SK-N-MC (cell line): ENCODE results near the gene CAB39L.

Experiments used
- DNase-seq: peaks from one replicate; pipeline ENCODE4 v3.0.0-alpha.2; 2011; ENCODE audit warnings: low read depth, low spot score
- H3K27ac ChIP-seq: fragments of 200-600 bp; sonication (generic); 2 replicates; pipeline ENCODE4 v1.5.1; 2016; ENCODE audit warnings: mixed run types
- H3K36me3 ChIP-seq: fragments of 200-600 bp; sonication (generic); 2 replicates; pipeline ENCODE4 v1.6.1; 2017; ENCODE audit warnings: antibody characterized with exemption, low read length, mixed read lengths; ENCODE audit not compliant: insufficient read depth
- H3K4me3 ChIP-seq: fragments of 200-600 bp; sonication (generic); 2 replicates; pipeline ENCODE4 v1.5.1; 2016
- H3K9ac ChIP-seq: fragments of 200-600 bp; sonication (generic); 2 replicates; pipeline ENCODE4 v1.8.0; 2017; ENCODE audit warnings: mixed run types, mixed read lengths; ENCODE audit not compliant: insufficient read length
- H3K9me3 ChIP-seq: fragments of 200-600 bp; sonication (generic); 2 replicates; pipeline ENCODE4 v1.6.1; 2017; ENCODE audit warnings: low read depth, mild to moderate bottlenecking, antibody characterized with exemption, low read length, moderate library complexity, mixed read lengths
- EZH2 ChIP-seq: fragments of 200-600 bp; sonication (generic); IDR thresholded peaks from one replicate; pipeline ENCODE4 v1.6.1; 2017; ENCODE audit warnings: antibody characterized with exemption
- FOXP2 ChIP-seq: optimal IDR thresholded peaks from 2 replicates; pipeline ENCODE3; 2011; ENCODE audit warnings: mild to moderate bottlenecking, moderate library complexity; ENCODE audit not compliant: insufficient read depth; ENCODE audit errors: extremely low read length, control extremely low read depth
- POLR2AphosphoS5 ChIP-seq: IDR thresholded peaks from 2 replicates; pipeline ENCODE4 v1.6.1; 2012; ENCODE audit warnings: mild to moderate bottlenecking, low read depth, low read length, borderline replicate concordance

Gene CAB39L

DNA sequence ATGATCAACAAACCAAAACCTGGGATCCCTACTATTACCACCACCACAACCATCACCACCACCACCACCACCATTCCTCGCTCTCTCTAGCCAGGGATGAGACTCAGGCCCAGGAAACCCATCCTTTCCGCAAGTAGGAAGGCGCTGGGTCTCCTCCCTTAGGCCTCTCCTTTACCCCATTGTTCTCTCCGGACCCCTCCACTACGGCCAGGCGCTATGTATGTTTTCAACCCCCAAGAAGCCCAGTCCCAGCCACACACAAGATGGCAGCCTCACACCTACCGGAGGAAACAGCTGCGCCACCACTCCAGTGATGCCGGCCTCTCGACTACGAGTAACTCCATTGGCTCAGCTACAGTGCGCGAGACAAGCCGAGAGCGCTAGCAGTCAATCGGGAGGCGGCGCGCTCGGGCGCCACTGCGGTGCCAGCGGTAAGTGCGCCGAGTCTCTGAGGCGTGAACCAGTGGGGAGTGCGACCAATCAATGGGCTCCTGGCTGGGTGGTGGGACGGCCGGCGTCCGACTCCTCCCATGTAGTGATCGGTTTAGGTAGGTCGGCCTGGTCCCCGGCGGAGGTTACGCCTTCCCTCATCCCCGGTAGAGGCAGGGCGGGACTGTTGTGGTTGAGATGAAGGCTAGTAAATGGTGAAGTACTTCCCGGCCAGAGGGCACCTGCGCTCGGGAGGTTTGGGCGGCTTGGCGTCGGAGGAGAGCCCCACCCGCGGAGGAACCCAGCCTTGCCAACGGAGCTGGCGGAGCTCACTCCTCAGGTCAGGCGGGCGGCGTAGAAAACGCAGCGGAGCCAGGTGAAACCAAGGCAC lies at the start of gene CAB39L, which contains the start of gene SETDB2:
CAB39L (minus strand) TSS at position 361 of the 820 bp plus-strand sequence. CDS start 61,154 bp downstream, outside the sequence.
SETDB2 (plus strand) TSS at position 571 of the 820 bp plus-strand sequence. CDS start 7,620 bp downstream, outside the sequence.
- H3K27ac ChIP-seq: no peak within 1 kb of the TSS; the same call in 1 of the 2 replicates
- H3K36me3 ChIP-seq: no peaks in the 10 kb centered on the region
- no peaks in the 10 kb centered on the region for H3K9me3 ChIP-seq
- DNase-seq: peak; percentile 87
- peak within 1 kb of the TSS; percentile 91 for H3K4me3 ChIP-seq
- peak; percentile 71 for TF ChIP-seq POLR2AphosphoS5
- TF ChIP-seq FOXP2: peak; percentile 74
- no peak for TF ChIP-seq EZH2
- H3K9ac ChIP-seq: peak within 1 kb of the TSS; percentile 60

DNA sequence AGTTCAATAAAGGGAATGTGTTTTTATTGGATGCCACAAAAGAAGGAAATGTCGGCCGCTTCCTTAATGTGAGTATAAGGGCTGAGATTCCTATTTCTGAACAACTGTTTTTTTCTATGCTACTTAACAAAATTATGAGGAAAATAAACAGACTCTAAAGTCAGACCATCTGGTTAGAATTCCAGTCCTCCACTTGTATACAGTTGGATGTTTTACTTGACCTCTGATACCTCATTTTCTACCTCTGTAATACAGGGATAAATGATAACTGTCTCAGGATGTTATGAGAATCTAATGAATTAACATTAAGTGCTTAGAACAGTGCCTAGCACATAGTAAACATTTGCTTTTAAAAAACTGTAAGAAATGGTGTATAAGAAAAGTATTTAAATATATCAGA lies 44.7 kb upstream of the CAB39L start:
- H3K9ac ChIP-seq: no peak overlapping the region
- TF ChIP-seq POLR2AphosphoS5 (no peak), EZH2 (no peak), FOXP2 (no peak)
- no peak overlapping the region for H3K27ac ChIP-seq
- no peaks in the 10 kb centered on the region for H3K9me3 ChIP-seq
- H3K4me3 ChIP-seq: no peak overlapping the region
- H3K36me3 ChIP-seq: no peaks in the 10 kb centered on the region
- DNase-seq: no peak

DNA sequence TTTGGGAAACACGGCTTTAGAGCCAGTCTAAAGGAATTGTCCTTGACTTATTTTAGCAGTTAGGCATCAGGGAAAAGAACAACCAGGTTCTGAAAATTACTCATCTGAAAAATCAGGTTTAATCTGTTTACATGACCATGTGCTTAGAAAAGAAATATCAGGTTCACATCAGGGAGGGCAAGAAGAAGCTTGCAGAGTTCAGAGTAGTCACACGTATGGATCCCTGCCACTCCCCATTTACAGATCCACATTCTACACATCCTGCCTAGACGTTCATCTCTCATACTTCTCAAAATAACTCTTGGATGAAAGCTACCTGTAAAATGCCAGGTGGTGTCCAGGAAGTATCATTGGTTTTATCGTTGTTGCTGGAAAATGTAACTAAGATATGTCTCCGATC lies 37.9 kb upstream of the CAB39L start:
- H3K4me3 ChIP-seq: no peak overlapping the region
- DNase-seq: no peak
- H3K9me3 ChIP-seq: no peaks in the 10 kb centered on the region
- no peaks in the 10 kb centered on the region for H3K36me3 ChIP-seq
- no peak overlapping the region for H3K27ac ChIP-seq
- no peak for TF ChIP-seq POLR2AphosphoS5
- TF ChIP-seq EZH2: no peak
- H3K9ac ChIP-seq: no peak overlapping the region

DNA sequence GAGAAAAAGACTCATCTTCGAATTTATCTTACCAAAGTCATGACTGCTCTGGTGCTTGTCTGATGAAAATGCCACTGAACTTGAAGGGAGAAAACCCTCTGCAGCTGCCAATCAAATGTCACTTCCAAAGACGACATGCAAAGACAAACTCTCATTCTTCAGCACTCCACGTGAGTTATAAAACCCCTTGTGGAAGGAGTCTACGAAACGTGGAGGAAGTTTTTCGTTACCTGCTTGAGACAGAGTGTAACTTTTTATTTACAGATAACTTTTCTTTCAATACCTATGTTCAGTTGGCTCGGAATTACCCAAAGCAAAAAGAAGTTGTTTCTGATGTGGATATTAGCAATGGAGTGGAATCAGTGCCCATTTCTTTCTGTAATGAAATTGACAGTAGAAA lies 32.7 kb upstream of the CAB39L start:
- TF ChIP-seq EZH2: no peak
- Histone ChIP-seq H3K9ac (no peak overlapping the region), H3K4me3 (no peak overlapping the region), H3K9me3 (no peaks in the 10 kb centered on the region), H3K27ac (no peak overlapping the region), H3K36me3 (no peaks in the 10 kb centered on the region)
- DNase-seq: no peak

DNA sequence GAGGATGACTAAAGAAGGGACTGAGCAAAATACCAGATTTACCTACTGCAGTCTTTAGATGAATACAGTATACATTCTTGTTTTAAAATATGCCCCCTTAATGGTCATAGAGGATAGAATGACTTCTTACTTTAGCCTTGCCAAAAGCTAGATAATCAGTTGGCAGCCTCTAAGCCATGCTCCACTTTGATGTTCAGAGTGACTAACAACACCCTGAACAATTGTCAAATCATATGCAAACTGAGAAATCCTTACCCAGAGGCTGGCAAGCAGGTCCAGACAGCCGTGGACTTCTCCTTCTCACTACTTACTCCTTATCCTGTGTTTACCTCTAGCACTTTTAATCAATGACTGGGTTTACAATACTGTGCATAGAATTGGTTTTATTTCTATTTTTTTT lies 28.3 kb upstream of the CAB39L start:
- TF ChIP-seq POLR2AphosphoS5: no peak
- TF ChIP-seq FOXP2: no peak
- TF ChIP-seq EZH2: no peak
- Histone ChIP-seq H3K36me3 (no peaks in the 10 kb centered on the region), H3K27ac (no peak overlapping the region), H3K9me3 (no peaks in the 10 kb centered on the region), H3K4me3 (no peak overlapping the region), H3K9ac (no peak overlapping the region)
- no peak for DNase-seq

DNA sequence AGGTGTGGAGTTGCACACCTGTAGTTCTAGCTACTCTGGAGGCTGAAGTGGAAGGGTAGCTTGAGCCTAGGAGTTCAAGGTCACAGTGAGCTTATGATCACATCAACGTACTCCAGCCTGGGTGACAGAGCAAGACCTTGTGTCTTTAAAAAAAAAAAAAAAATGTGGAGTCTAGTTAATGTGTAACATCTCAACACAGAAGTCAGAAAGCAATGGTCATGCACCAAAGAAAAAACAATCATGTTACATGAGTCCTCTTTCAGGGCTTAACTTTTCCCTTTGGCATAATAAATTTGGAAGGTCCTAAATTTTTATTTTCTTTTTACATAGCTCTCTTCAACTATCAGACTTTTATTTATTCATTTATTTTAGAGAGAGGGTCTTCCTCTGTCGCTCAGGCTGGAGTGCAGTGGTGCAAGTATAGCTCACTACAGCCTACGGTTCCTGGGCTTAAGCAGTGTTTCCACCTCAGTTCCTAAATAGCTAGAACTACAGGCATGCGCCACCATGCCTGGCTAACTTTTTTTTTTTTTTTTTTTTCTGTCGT lies 22.5 kb upstream of the CAB39L start:
- H3K36me3 ChIP-seq: peaks cover 2% of the 10 kb centered on the region; the same call in 1 of the 2 replicates
- TF ChIP-seq EZH2 (no peak), POLR2AphosphoS5 (no peak), FOXP2 (no peak)

DNA sequence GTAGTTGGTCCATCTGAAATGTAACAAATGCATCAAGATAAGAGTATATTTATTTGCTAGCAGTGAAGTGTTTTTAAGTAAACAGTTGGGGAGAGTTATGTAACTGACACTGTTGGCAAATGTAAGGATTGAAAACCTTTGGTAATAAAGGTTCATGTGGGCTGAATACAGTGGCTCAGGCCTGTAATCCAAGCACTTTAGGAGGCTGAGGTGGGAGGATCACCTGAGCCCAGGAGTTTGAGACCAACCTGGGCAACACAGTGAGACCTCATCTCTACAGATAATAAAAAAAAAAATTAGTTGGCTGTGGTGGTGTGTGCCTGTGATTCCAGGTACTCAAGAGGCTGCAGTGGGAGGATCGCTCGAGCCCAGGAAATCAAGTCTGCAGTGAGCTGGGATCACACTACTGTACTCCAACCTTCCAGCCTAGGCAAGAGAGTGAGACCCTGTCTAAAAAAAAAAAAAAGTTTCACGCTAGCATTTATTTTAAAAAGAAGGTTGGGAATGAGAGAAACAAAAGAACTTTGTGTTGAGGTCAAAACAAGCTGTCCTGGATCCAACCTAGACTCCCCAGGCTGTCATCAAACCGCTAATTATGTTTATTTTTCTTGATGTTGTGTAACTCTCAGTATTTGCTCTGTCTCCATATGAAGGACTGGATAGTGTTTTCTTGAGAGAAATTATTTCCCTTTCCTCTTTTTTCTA lies 20.9 kb upstream of the CAB39L start:
- Histone ChIP-seq H3K9me3 (no peaks in the 10 kb centered on the region), H3K9ac (no peak overlapping the region), H3K27ac (no peak overlapping the region), H3K36me3 (peaks cover 2% of the 10 kb centered on the region; the same call in 1 of the 2 replicates), H3K4me3 (no peak overlapping the region)
- DNase-seq: no peak
- TF ChIP-seq EZH2: no peak
- TF ChIP-seq FOXP2: no peak
- TF ChIP-seq POLR2AphosphoS5: no peak

More for the DNA sequence above, 22.5 kb upstream of the CAB39L start:
- Histone ChIP-seq H3K9me3 (no peaks in the 10 kb centered on the region), H3K9ac (no peak overlapping the region), H3K27ac (no peak overlapping the region), H3K4me3 (no peak overlapping the region)
- no peak for DNase-seq

DNA sequence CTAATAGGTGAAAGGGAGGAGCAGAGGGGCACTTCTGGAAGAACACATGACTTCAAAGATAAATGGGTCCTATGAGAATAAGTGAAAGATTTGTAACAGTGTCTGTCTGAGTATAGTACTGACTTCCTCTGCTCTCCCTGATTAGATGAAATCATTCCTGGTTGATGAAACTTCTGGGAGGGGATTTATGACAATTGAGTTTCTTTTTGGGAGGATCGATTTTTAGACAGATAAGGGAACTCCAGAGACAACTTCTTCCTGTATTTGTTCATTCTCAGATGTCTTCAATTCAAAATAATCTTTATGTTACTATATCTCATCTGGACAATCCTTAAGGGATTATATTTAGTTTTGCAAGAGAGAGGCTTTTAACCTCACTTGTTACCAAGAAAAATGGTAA lies 20.2 kb upstream of the CAB39L start:
- TF ChIP-seq POLR2AphosphoS5 (no peak), EZH2 (no peak), FOXP2 (no peak)
- H3K9ac ChIP-seq: no peak overlapping the region
- DNase-seq: no peak
- no peaks in the 10 kb centered on the region for H3K9me3 ChIP-seq
- no peak overlapping the region for H3K27ac ChIP-seq
- no peak overlapping the region for H3K4me3 ChIP-seq
- H3K36me3 ChIP-seq: peaks cover 2% of the 10 kb centered on the region; the same call in 1 of the 2 replicates
